ENCODE measurements around the gene GRK6. TPM values are rescaled to one million over a fixed set of nuclear protein-coding genes. Genes with fewer than 3 reads are reported as not detected.

GRK6 gene
- total RNA-seq, 2 donors from 2014 or later = 28.6 to 32.4 TPM

GRCh38 chr5:177387405-177387804 is 39.1 kb upstream of the GRK6 start:
- TF ChIP-seq CTCF (IDR thresholded peaks at IDR 0.05) = no peak
- TF ChIP-seq POLR2A (IDR thresholded peaks at IDR 0.05) = no peak
- TF ChIP-seq POLR2AphosphoS5 (IDR thresholded peaks at IDR 0.05) = no peak
- 87% methylated on average over 14 of the region's 14 CpGs for WGBS
- no peaks in the 10 kb centered on the region for H3K9me3 ChIP-seq
- no peaks in the 10 kb centered on the region for H3K36me3 ChIP-seq
- no peak overlapping the region for H3K27ac ChIP-seq
- DNase-seq (ENCODE audit: low spot score) = no peak
- H3K4me3 ChIP-seq = no peak overlapping the region
- intact Hi-C loops (cut with DNase I) = no loop called here
- no peaks in the 10 kb centered on the region for H3K27me3 ChIP-seq (replicated peaks; ENCODE audit: insufficient read depth)
- H3K4me1 ChIP-seq (replicated peaks) = no peaks in the 10 kb centered on the region

- peak overlapping the region in 1 of 2 donors; percentile 58 for H3K27ac ChIP-seq
- H3K4me3 ChIP-seq = no peak overlapping the region
- no peak for DNase-seq (ENCODE audit: low spot score)
- H3K9me3 ChIP-seq = no peaks in the 10 kb centered on the region
- intact Hi-C loops (cut with DNase I) = no loop called here
- no peaks in the 10 kb centered on the region for H3K4me1 ChIP-seq (replicated peaks)
- H3K36me3 ChIP-seq = no peaks in the 10 kb centered on the region
- no peak for TF ChIP-seq CTCF (IDR thresholded peaks at IDR 0.05)
- TF ChIP-seq POLR2A (IDR thresholded peaks at IDR 0.05) = no peak
- TF ChIP-seq POLR2AphosphoS5 (IDR thresholded peaks at IDR 0.05) = no peak
- H3K27me3 ChIP-seq (replicated peaks; ENCODE audit: insufficient read depth) = no peaks in the 10 kb centered on the region
- 78% methylated on average over 10 of the region's 10 CpGs for WGBS
Measured at GRCh38 chr5:177388521-177389052, 37.9 kb upstream of the GRK6 start.

- intact Hi-C loops (cut with DNase I) = loop anchor here (2.0 to 5.0 kb wide), 2 partner anchors 65 to 113 kb away; no protein-coding TSS in a partner anchor
- DNase-seq (ENCODE audit: low spot score) = peak; percentile 79
- TF ChIP-seq POLR2AphosphoS5 (IDR thresholded peaks at IDR 0.05) (peak; percentile 84), CTCF (IDR thresholded peaks at IDR 0.05) (no peak), POLR2A (IDR thresholded peaks at IDR 0.05) (peak; percentile 21)
- peak overlapping the region; percentile 58 to 64 for H3K27ac ChIP-seq
- WGBS = 16% methylated on average over 21 of the region's 21 CpGs
- H3K4me1 ChIP-seq (replicated peaks) = no peaks in the 10 kb centered on the region
- no peak overlapping the region for H3K4me3 ChIP-seq
- no peaks in the 10 kb centered on the region for H3K9me3 ChIP-seq
- H3K36me3 ChIP-seq = no peaks in the 10 kb centered on the region
- H3K27me3 ChIP-seq (replicated peaks; ENCODE audit: insufficient read depth) = no peaks in the 10 kb centered on the region
Measured at GRCh38 chr5:177389241-177390169, 37.0 kb upstream of the GRK6 start.

GRCh38 chr5:177390363-177391300 is 35.8 kb upstream of the GRK6 start:
- peak; percentile 82 for DNase-seq (ENCODE audit: low spot score)
- intact Hi-C loops (cut with DNase I) = loop anchor here (2.0 to 5.0 kb wide), 2 partner anchors 64 to 112 kb away; no protein-coding TSS in a partner anchor
- Histone ChIP-seq H3K4me3 (no peak overlapping the region), H3K36me3 (no peaks in the 10 kb centered on the region), H3K4me1 (replicated peaks) (no peaks in the 10 kb centered on the region), H3K27ac (peak overlapping the region; percentile 58 to 64), H3K9me3 (no peaks in the 10 kb centered on the region), H3K27me3 (replicated peaks; ENCODE audit: insufficient read depth) (no peaks in the 10 kb centered on the region)
- 22% methylated on average over 13 of the region's 13 CpGs for WGBS
- TF ChIP-seq CTCF (IDR thresholded peaks at IDR 0.05) (peak; percentile 96 to 99 (median 97)), POLR2AphosphoS5 (IDR thresholded peaks at IDR 0.05) (peak; percentile 61), POLR2A (IDR thresholded peaks at IDR 0.05) (no peak)

Data from prostate gland (tissue), 2 donors.